ENCODE data around the gene CD99L2. TPM values are rescaled to one million over a fixed set of nuclear protein-coding genes. Genes with fewer than 3 reads are reported as not detected.

CD99L2 gene
- total RNA-seq, 1 donor from 2014 or later: 68.0 TPM

GRCh38 chrX:150766351-150767044 lies 132.0 kb downstream of the CD99L2 start:
- DNase-seq (ENCODE audit: extremely low read depth, low read depth, low spot score): no peak

- no peak for DNase-seq (ENCODE audit: extremely low read depth, low read depth, low spot score)
Measured at GRCh38 chrX:150765782-150766350, 132.6 kb downstream of the CD99L2 start.

GRCh38 chrX:150765237-150765636 lies 133.2 kb downstream of the CD99L2 start:
- no peak for DNase-seq (ENCODE audit: extremely low read depth, low read depth, low spot score)

GRCh38 chrX:150763810-150764209 lies 134.7 kb downstream of the CD99L2 start:
- no peak for DNase-seq (ENCODE audit: extremely low read depth, low read depth, low spot score)

- no peak for DNase-seq (ENCODE audit: extremely low read depth, low read depth, low spot score)
Measured at GRCh38 chrX:150763303-150763797, 135.1 kb downstream of the CD99L2 start.

GRCh38 chrX:150762258-150763165 lies 136.0 kb downstream of the CD99L2 start:
- DNase-seq (ENCODE audit: extremely low read depth, low read depth, low spot score): no peak

- no peak for DNase-seq (ENCODE audit: extremely low read depth, low read depth, low spot score)
Measured at GRCh38 chrX:150761819-150762216, 136.7 kb downstream of the CD99L2 start.

GRCh38 chrX:150761176-150761818 lies 137.2 kb downstream of the CD99L2 start:
- DNase-seq (ENCODE audit: extremely low read depth, low read depth, low spot score): no peak

- no peak for DNase-seq (ENCODE audit: extremely low read depth, low read depth, low spot score)
Measured at GRCh38 chrX:150759568-150760416, 138.7 kb downstream of the CD99L2 start.

GRCh38 chrX:150757371-150757770 lies 141.1 kb downstream of the CD99L2 start:
- DNase-seq (ENCODE audit: extremely low read depth, low read depth, low spot score): no peak

GRCh38 chrX:150753968-150754367 lies 144.5 kb downstream of the CD99L2 start:
- DNase-seq (ENCODE audit: extremely low read depth, low read depth, low spot score): no peak

- DNase-seq (ENCODE audit: extremely low read depth, low read depth, low spot score): no peak
Measured at GRCh38 chrX:150753357-150753756, 145.1 kb downstream of the CD99L2 start.

GRCh38 chrX:150752124-150752523 lies 146.3 kb downstream of the CD99L2 start:
- no peak for DNase-seq (ENCODE audit: extremely low read depth, low read depth, low spot score)

- DNase-seq (ENCODE audit: extremely low read depth, low read depth, low spot score): no peak
Measured at GRCh38 chrX:150736475-150736874, 162.0 kb downstream of the CD99L2 start.

- no peak for DNase-seq (ENCODE audit: extremely low read depth, low read depth, low spot score)
Measured at GRCh38 chrX:150731795-150732194, 166.7 kb downstream of the CD99L2 start.

GRCh38 chrX:150730719-150731118 lies 167.7 kb downstream of the CD99L2 start:
- no peak for DNase-seq (ENCODE audit: extremely low read depth, low read depth, low spot score)

- no peak for DNase-seq (ENCODE audit: extremely low read depth, low read depth, low spot score)
Measured at GRCh38 chrX:150729956-150730355, 168.5 kb downstream of the CD99L2 start.

- no peak for DNase-seq (ENCODE audit: extremely low read depth, low read depth, low spot score)
Measured at GRCh38 chrX:150719621-150720020, 178.8 kb downstream of the CD99L2 start.
